ENCODE measurements around the gene APOL6.

GRCh38 chr22:35600476-35600875 is 47.8 kb upstream of the APOL6 start:
- TF ChIP-seq POLR2A (IDR thresholded peaks at IDR 0.05; ENCODE audit: low read length) = no peak
- no peak for TF ChIP-seq GATA1 (IDR thresholded peaks at IDR 0.05; ENCODE audit: low read depth, low read length)
